Measurements from ENCODE around the gene FBRSL1.

Gene FBRSL1

GRCh38 chr12:132551641-132552031 is 61.7 kb downstream of the FBRSL1 start:
- H3K4me3 ChIP-seq (ENCODE audit: control insufficient read depth in 1 of 7, extremely low read depth in 1 of 7, insufficient read depth in 4 of 7, low read depth in 2 of 7, low read length in 6 of 7) = no peak overlapping the region
- ChIA-PET POLR2A (no interaction called here), CTCF (no interaction called here)
- H3K27me3 ChIP-seq (replicated peaks in 2 of 5; ENCODE audit: control insufficient read depth in 4 of 5, insufficient read depth in 5 of 5, low read length in 4 of 5) = no peaks in the 10 kb centered on the region
- no peaks in the 10 kb centered on the region for H3K9me3 ChIP-seq (ENCODE audit: control extremely low read depth in 1 of 5, control insufficient read depth in 4 of 5, insufficient read depth in 2 of 5, low read depth in 1 of 5, low read length in 4 of 5)
- 100% methylated on average over 6 of the region's 16 CpGs for WGBS (ENCODE audit: insufficient coverage)
- no peaks in the 10 kb centered on the region for H3K4me1 ChIP-seq (ENCODE audit: control extremely low read depth in 1 of 4, control insufficient read depth in 4 of 4, insufficient read depth in 4 of 4, low read length in 3 of 4)
- no peak for DNase-seq
- H3K27ac ChIP-seq (ENCODE audit: insufficient read depth in 1 of 2, low read depth in 1 of 2, low read length in 2 of 2, poor library complexity in 1 of 2, severe bottlenecking in 2 of 2) = no peak overlapping the region
- peaks cover 0 to 26% (median 10%) of the 10 kb centered on the region in 4 experiments for H3K36me3 ChIP-seq (ENCODE audit: control insufficient read depth in 4 of 4, insufficient read depth in 4 of 4, low read length in 3 of 4)

GRCh38 chr12:132554845-132555630 is 65.1 kb downstream of the FBRSL1 start:
- Histone ChIP-seq H3K36me3 (ENCODE audit: control insufficient read depth in 4 of 4, insufficient read depth in 4 of 4, low read length in 3 of 4) (peaks cover 0 to 15% (median 8%) of the 10 kb centered on the region in 4 experiments), H3K27me3 (replicated peaks in 2 of 5; ENCODE audit: control insufficient read depth in 4 of 5, insufficient read depth in 5 of 5, low read length in 4 of 5) (no peaks in the 10 kb centered on the region), H3K4me3 (ENCODE audit: control insufficient read depth in 1 of 7, extremely low read depth in 1 of 7, insufficient read depth in 4 of 7, low read depth in 2 of 7, low read length in 6 of 7) (no peak overlapping the region), H3K9me3 (ENCODE audit: control extremely low read depth in 1 of 5, control insufficient read depth in 4 of 5, insufficient read depth in 2 of 5, low read depth in 1 of 5, low read length in 4 of 5) (no peaks in the 10 kb centered on the region), H3K27ac (ENCODE audit: insufficient read depth in 1 of 2, low read depth in 1 of 2, low read length in 2 of 2, poor library complexity in 1 of 2, severe bottlenecking in 2 of 2) (no peak overlapping the region), H3K4me1 (ENCODE audit: control extremely low read depth in 1 of 4, control insufficient read depth in 4 of 4, insufficient read depth in 4 of 4, low read length in 3 of 4) (peaks cover 0 to 25% (median 23%) of the 10 kb centered on the region in 4 experiments)
- WGBS (ENCODE audit: insufficient coverage) = 96% methylated on average over 48 of the region's 53 CpGs
- ChIA-PET POLR2A (interaction anchor here (0.6 kb wide), 1 partner anchor 401 kb away, joined by 3 read pairs; no protein-coding TSS in a partner anchor), CTCF (interaction anchor here (1.2 to 1.7 kb wide), 3 partner anchors 17 to 140 kb away, joined by 3 to 4 read pairs (median 4); no protein-coding TSS in a partner anchor)
- DNase-seq = peak in 2 of 3 donors; percentile 59 to 65

- 95% methylated on average over 13 of the region's 13 CpGs for WGBS (ENCODE audit: insufficient coverage)
- Histone ChIP-seq H3K36me3 (ENCODE audit: control insufficient read depth in 4 of 4, insufficient read depth in 4 of 4, low read length in 3 of 4) (peaks cover 0 to 15% (median 8%) of the 10 kb centered on the region in 4 experiments), H3K9me3 (ENCODE audit: control extremely low read depth in 1 of 5, control insufficient read depth in 4 of 5, insufficient read depth in 2 of 5, low read depth in 1 of 5, low read length in 4 of 5) (no peaks in the 10 kb centered on the region), H3K27ac (ENCODE audit: insufficient read depth in 1 of 2, low read depth in 1 of 2, low read length in 2 of 2, poor library complexity in 1 of 2, severe bottlenecking in 2 of 2) (no peak overlapping the region), H3K4me1 (ENCODE audit: control extremely low read depth in 1 of 4, control insufficient read depth in 4 of 4, insufficient read depth in 4 of 4, low read length in 3 of 4) (peaks cover 0 to 27% (median 26%) of the 10 kb centered on the region in 4 experiments), H3K4me3 (ENCODE audit: control insufficient read depth in 1 of 7, extremely low read depth in 1 of 7, insufficient read depth in 4 of 7, low read depth in 2 of 7, low read length in 6 of 7) (no peak overlapping the region), H3K27me3 (replicated peaks in 2 of 5; ENCODE audit: control insufficient read depth in 4 of 5, insufficient read depth in 5 of 5, low read length in 4 of 5) (no peaks in the 10 kb centered on the region)
- DNase-seq = no peak
- ChIA-PET POLR2A (no interaction called here), CTCF (no interaction called here)
These were observed 65.7 kb downstream of the FBRSL1 start for GRCh38 chr12:132555686-132556085.

- H3K27me3 ChIP-seq (replicated peaks in 2 of 5; ENCODE audit: control insufficient read depth in 4 of 5, insufficient read depth in 5 of 5, low read length in 4 of 5) = no peaks in the 10 kb centered on the region
- CTCF ChIA-PET = no interaction called here
- WGBS (ENCODE audit: insufficient coverage) = 98% methylated on average over 12 of the region's 16 CpGs
These were observed 66.3 kb downstream of the FBRSL1 start for GRCh38 chr12:132556216-132556615.

GRCh38 chr12:132556801-132557200 is 66.8 kb downstream of the FBRSL1 start:
- POLR2A ChIA-PET = no interaction called here
- DNase-seq = no peak
- Histone ChIP-seq H3K4me1 (ENCODE audit: control extremely low read depth in 1 of 4, control insufficient read depth in 4 of 4, insufficient read depth in 4 of 4, low read length in 3 of 4) (peaks cover 0 to 38% (median 37%) of the 10 kb centered on the region in 4 experiments), H3K27ac (ENCODE audit: insufficient read depth in 1 of 2, low read depth in 1 of 2, low read length in 2 of 2, poor library complexity in 1 of 2, severe bottlenecking in 2 of 2) (no peak overlapping the region), H3K9me3 (ENCODE audit: control extremely low read depth in 1 of 5, control insufficient read depth in 4 of 5, insufficient read depth in 2 of 5, low read depth in 1 of 5, low read length in 4 of 5) (no peaks in the 10 kb centered on the region), H3K4me3 (ENCODE audit: control insufficient read depth in 1 of 7, extremely low read depth in 1 of 7, insufficient read depth in 4 of 7, low read depth in 2 of 7, low read length in 6 of 7) (no peak overlapping the region), H3K36me3 (ENCODE audit: control insufficient read depth in 4 of 4, insufficient read depth in 4 of 4, low read length in 3 of 4) (peaks cover 0 to 12% (median 6%) of the 10 kb centered on the region in 4 experiments), H3K27me3 (replicated peaks in 2 of 5; ENCODE audit: control insufficient read depth in 4 of 5, insufficient read depth in 5 of 5, low read length in 4 of 5) (no peaks in the 10 kb centered on the region)
- CTCF ChIA-PET = no interaction called here
- 96% methylated on average over 17 of the region's 17 CpGs for WGBS (ENCODE audit: insufficient coverage)

More at GRCh38 chr12:132556216-132556615, 66.3 kb downstream of the FBRSL1 start:
- Histone ChIP-seq H3K4me1 (ENCODE audit: control extremely low read depth in 1 of 4, control insufficient read depth in 4 of 4, insufficient read depth in 4 of 4, low read length in 3 of 4) (peaks cover 0 to 32% (median 31%) of the 10 kb centered on the region in 4 experiments), H3K9me3 (ENCODE audit: control extremely low read depth in 1 of 5, control insufficient read depth in 4 of 5, insufficient read depth in 2 of 5, low read depth in 1 of 5, low read length in 4 of 5) (no peaks in the 10 kb centered on the region), H3K36me3 (ENCODE audit: control insufficient read depth in 4 of 4, insufficient read depth in 4 of 4, low read length in 3 of 4) (peaks cover 0 to 14% (median 6%) of the 10 kb centered on the region in 4 experiments), H3K4me3 (ENCODE audit: control insufficient read depth in 1 of 7, extremely low read depth in 1 of 7, insufficient read depth in 4 of 7, low read depth in 2 of 7, low read length in 6 of 7) (no peak overlapping the region), H3K27ac (ENCODE audit: insufficient read depth in 1 of 2, low read depth in 1 of 2, low read length in 2 of 2, poor library complexity in 1 of 2, severe bottlenecking in 2 of 2) (no peak overlapping the region)
- DNase-seq = no peak
- POLR2A ChIA-PET = no interaction called here

GRCh38 chr12:132557291-132558015 is 67.5 kb downstream of the FBRSL1 start:
- POLR2A ChIA-PET = no interaction called here
- H3K27me3 ChIP-seq (replicated peaks in 2 of 5; ENCODE audit: control insufficient read depth in 4 of 5, insufficient read depth in 5 of 5, low read length in 4 of 5) = no peaks in the 10 kb centered on the region
- peaks cover 0 to 42% (median 40%) of the 10 kb centered on the region in 4 experiments for H3K4me1 ChIP-seq (ENCODE audit: control extremely low read depth in 1 of 4, control insufficient read depth in 4 of 4, insufficient read depth in 4 of 4, low read length in 3 of 4)
- CTCF ChIA-PET = interaction anchor here (1.0 to 1.1 kb wide), 2 partner anchors 81 to 143 kb away, joined by 3 to 5 read pairs; no protein-coding TSS in a partner anchor
- no peaks in the 10 kb centered on the region for H3K9me3 ChIP-seq (ENCODE audit: control extremely low read depth in 1 of 5, control insufficient read depth in 4 of 5, insufficient read depth in 2 of 5, low read depth in 1 of 5, low read length in 4 of 5)
- no peak overlapping the region for H3K27ac ChIP-seq (ENCODE audit: insufficient read depth in 1 of 2, low read depth in 1 of 2, low read length in 2 of 2, poor library complexity in 1 of 2, severe bottlenecking in 2 of 2)
- H3K36me3 ChIP-seq (ENCODE audit: control insufficient read depth in 4 of 4, insufficient read depth in 4 of 4, low read length in 3 of 4) = peaks cover 0 to 11% (median 4%) of the 10 kb centered on the region in 4 experiments
- no peak for DNase-seq
- 100% methylated on average over 12 of the region's 19 CpGs for WGBS (ENCODE audit: insufficient coverage)
- no peak overlapping the region for H3K4me3 ChIP-seq (ENCODE audit: control insufficient read depth in 1 of 7, extremely low read depth in 1 of 7, insufficient read depth in 4 of 7, low read depth in 2 of 7, low read length in 6 of 7)
